H1 (cell line): ENCODE data around the gene POLE. TPM values are rescaled to one million over a fixed set of nuclear protein-coding genes. Genes with fewer than 3 reads are reported as not detected.

Experiments
- RAD21 ChIP-seq, 2 experiments: IDR thresholded peaks in 1 of 2; conservative IDR thresholded peaks in 1 of 2; 2 replicates each; pipeline ENCODE4 v1.6.1; 2011; ENCODE audit warnings: low read depth in 2 of 2, low read length in 2 of 2, improper control_type of control experiment in 1 of 2, inconsistent platforms in 1 of 2, mild to moderate bottlenecking in 1 of 2, moderate library complexity in 1 of 2
- RFX5 ChIP-seq: IDR thresholded peaks from 2 replicates; pipeline ENCODE4 v1.6.1; 2011; ENCODE audit warnings: low read depth, low read length, improper control_type of control experiment, borderline replicate concordance
- polyA plus RNA-seq, 7 experiments: library from polyadenylated mRNA; depleted of rRNA in 3 of 7; stranded (reverse) in 5 of 7; unstranded in 2 of 7; fragments of >200 nt in 5 of 7; fragments of 200-250 nt in 2 of 7; gene quantifications; 1 replicate in 5 of 7; 2 replicates in 1 of 7; 4 replicates in 1 of 7; pipeline versions ENCODE4 v1.2.1 to v1.2.3, GENCODE V29; 2011 to 2013; ENCODE audit warnings: missing spikeins in 2 of 7, mixed read lengths in 2 of 7
- total RNA-seq: library from RNA; stranded (reverse); fragmentation: NEBNext Ultra II Directional; extraction: Animal tissue kit (Norgen Biotek cat#: 25700); gene quantifications from 2 replicates; pipeline ENCODE4 v1.2.1, GENCODE V29; 2021

The POLE gene
- total and polyA plus RNA-seq, 2 of the 8 experiments (the other 6 are each of a cell fraction or from before 2014, with no cell fraction given): 59.7 to 115 TPM

- TF ChIP-seq RAD21 (IDR thresholded peaks at IDR 0.05 in 1 of 2, conservative IDR thresholded peaks at IDR 0.05 in 1 of 2; ENCODE audit: low read depth in 2 of 2, low read length in 2 of 2): no peak
- no peak for TF ChIP-seq RFX5
Observed at GRCh38 chr12:132635076-132635955, 51.8 kb downstream of the POLE start (continued).
